Ovary (tissue), 9 donors: ENCODE data around the gene ANKK1. TPM values are rescaled to one million over a fixed set of nuclear protein-coding genes. Genes with fewer than 3 reads are reported as not detected.

Experiments used
- DNase-seq, 5 donors: peaks; one replicate each; pipeline ENCODE4 v3.0.0-alpha.2; 2019 to 2020
- H3K27ac ChIP-seq, 2 donors: fragments of 200-600 bp; one replicate each; pipeline versions ENCODE4 v1.5.1 to v1.8.0; 2019 to 2022
- H3K27me3 ChIP-seq: fragments of 200-600 bp; one replicate; pipeline ENCODE4 v1.8.0; 2022
- H3K36me3 ChIP-seq: fragments of 200-600 bp; sonication (generic); one replicate; pipeline ENCODE4 v1.5.1; 2019
- H3K4me1 ChIP-seq: one replicate; pipeline ENCODE4 v1.8.1; 2013; ENCODE audit warnings: mild to moderate bottlenecking, moderate library complexity; ENCODE audit not compliant: insufficient read depth
- H3K4me3 ChIP-seq: fragments of 200-600 bp; sonication (generic); one replicate; pipeline ENCODE4 v1.5.1; 2017
- H3K9me3 ChIP-seq, 2 donors: fragments of 200-600 bp in 1 of 2; sonication (generic) in 1 of 2; one replicate each; pipeline versions ENCODE4 v1.5.1 to v1.8.1; 2013 to 2019; ENCODE audit warnings: mild to moderate bottlenecking in 1 of 2, moderate library complexity in 1 of 2
- EP300 ChIP-seq: sonication (generic); formaldehyde crosslinking; IDR thresholded peaks from one replicate; pipeline ENCODE4 v1.6.1; 2017; ENCODE audit warnings: antibody characterized with exemption
- POLR2A ChIP-seq: fragments of 450-650 bp; IDR thresholded peaks from one replicate; pipeline ENCODE4 v1.6.1; 2017; ENCODE audit warnings: antibody characterized with exemption, mild to moderate bottlenecking, moderate library complexity
- WGBS, 3 donors: extraction: QIAGEN DNeasy Blood & Tissue Kit in 1 of 3; methylation state at CpG; one replicate each; pipeline versions ENCODE4 v1.1.5 to v1.1.7; 2013 to 2017; 5-methylcytosine and 5-hydroxymethylcytosine counted together
- intact Hi-C, 4 donors: fragments of 100-400 bp; cut with DNase I; formaldehyde crosslinking; loops; one replicate each; pipeline versions ENCODE4 v1.11.0 to v1.15.1; 2022 to 2023
- polyA plus RNA-seq, 2 donors: library from polyadenylated mRNA; stranded (reverse); fragments of 200-250 nt in 1 of 2; fragments of 350-450 nt in 1 of 2; fragmentation: Illumina TruSeq in 1 of 2; extraction: RNeasy Lipid Tissue Mini Kit (QIAGEN cat#74804) in 1 of 2; gene quantifications; one replicate each; pipeline ENCODE4 v1.2.3, GENCODE V29; 2013 to 2014
- total RNA-seq, 7 donors: library from RNA; depleted of rRNA in 2 of 7; stranded (reverse); fragments of >200 nt in 2 of 7; fragmentation: NEBNext Ultra II Directional in 3 of 7; extraction: Animal tissue kit (Norgen Biotek cat#: 25700) in 3 of 7; gene quantifications; one replicate each; pipeline versions ENCODE4 v1.1.0 to v1.2.4, GENCODE V29; 2016 to 2023
- TF ChIP-seq, protein P1 (sequence below), 3 donors: fragments of 450-650 bp in 2 of 3; fragments of 200-600 bp in 1 of 3; IDR thresholded peaks; one replicate each; pipeline versions ENCODE4 v1.5.1 to v1.8.0; 2016 to 2022; ENCODE audit warnings: antibody characterized with exemption in 3 of 3, mild to moderate bottlenecking in 1 of 3
- donor health status: DM: no; HTN: no; CAD: no; lungs with moderate emphysema.
- donor health status: DM: no; HTN: no; CAD: no.
- donor health status: Bipolar disorder and iron deficiency.
- donor health status: DM: yes; HTN: yes; CAD: no.
- donor health status: DM: no; HTN: no; CAD: no.
- donor health status: DM: yes; HTN: yes; CAD: no.

Gene ANKK1
- total and polyA plus RNA-seq, 9 donors = 0.34 to 2.4 (median 0.63) TPM; not detected in 1

DNA sequence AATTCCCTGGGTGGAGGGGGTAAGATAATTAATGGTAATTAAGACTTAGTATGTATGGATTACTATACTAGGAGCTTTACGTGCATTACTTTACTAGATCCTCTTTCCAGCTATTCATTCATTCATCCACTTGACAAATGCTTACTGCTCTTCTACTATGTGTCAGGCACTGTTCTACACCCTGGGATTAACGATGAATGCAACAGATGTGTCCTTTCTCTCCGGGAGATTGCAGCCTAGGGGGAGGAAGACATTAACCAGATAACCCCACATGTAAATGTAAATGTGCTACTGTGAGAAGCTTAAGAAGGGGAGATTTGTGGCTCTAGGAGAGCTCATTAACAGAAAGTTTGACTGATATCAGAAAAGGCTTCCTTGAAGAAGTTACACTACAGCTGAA, 1.7 kb downstream of the ANKK1 start:
- no peak overlapping the region for H3K27ac ChIP-seq
- H3K9me3 ChIP-seq = no peaks in the 10 kb centered on the region
- 29 to 32% (median 32%) methylated on average over 3 of the region's 3 CpGs for WGBS, 3 donors
- H3K4me1 ChIP-seq = peaks cover 3% of the 10 kb centered on the region
- DNase-seq = no peak
- no peak overlapping the region for H3K4me3 ChIP-seq
- H3K36me3 ChIP-seq = no peaks in the 10 kb centered on the region
- intact Hi-C loops = no loop called here
- TF ChIP-seq POLR2A = no peak
- no peak for TF ChIP-seq EP300
- TF ChIP-seq, protein P1, sequence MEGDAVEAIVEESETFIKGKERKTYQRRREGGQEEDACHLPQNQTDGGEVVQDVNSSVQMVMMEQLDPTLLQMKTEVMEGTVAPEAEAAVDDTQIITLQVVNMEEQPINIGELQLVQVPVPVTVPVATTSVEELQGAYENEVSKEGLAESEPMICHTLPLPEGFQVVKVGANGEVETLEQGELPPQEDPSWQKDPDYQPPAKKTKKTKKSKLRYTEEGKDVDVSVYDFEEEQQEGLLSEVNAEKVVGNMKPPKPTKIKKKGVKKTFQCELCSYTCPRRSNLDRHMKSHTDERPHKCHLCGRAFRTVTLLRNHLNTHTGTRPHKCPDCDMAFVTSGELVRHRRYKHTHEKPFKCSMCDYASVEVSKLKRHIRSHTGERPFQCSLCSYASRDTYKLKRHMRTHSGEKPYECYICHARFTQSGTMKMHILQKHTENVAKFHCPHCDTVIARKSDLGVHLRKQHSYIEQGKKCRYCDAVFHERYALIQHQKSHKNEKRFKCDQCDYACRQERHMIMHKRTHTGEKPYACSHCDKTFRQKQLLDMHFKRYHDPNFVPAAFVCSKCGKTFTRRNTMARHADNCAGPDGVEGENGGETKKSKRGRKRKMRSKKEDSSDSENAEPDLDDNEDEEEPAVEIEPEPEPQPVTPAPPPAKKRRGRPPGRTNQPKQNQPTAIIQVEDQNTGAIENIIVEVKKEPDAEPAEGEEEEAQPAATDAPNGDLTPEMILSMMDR (IDR thresholded peaks at IDR 0.05) = no peak
- H3K27me3 ChIP-seq = no peaks in the 10 kb centered on the region

GRCh38 chr11:113392236-113392921, 4.8 kb downstream of the ANKK1 start:
- no peak for TF ChIP-seq POLR2A
- TF ChIP-seq, protein P1 (IDR thresholded peaks at IDR 0.05) = no peak
- no peak for TF ChIP-seq EP300
- intact Hi-C loops = no loop called here
- DNase-seq = no peak
- Histone ChIP-seq H3K9me3 (no peaks in the 10 kb centered on the region), H3K27ac (no peak overlapping the region), H3K4me3 (no peak overlapping the region), H3K4me1 (peaks cover 3% of the 10 kb centered on the region), H3K36me3 (no peaks in the 10 kb centered on the region), H3K27me3 (no peaks in the 10 kb centered on the region)
- 75 to 82% (median 82%) methylated on average over 3 of the region's 3 CpGs for WGBS, 3 donors

DNA sequence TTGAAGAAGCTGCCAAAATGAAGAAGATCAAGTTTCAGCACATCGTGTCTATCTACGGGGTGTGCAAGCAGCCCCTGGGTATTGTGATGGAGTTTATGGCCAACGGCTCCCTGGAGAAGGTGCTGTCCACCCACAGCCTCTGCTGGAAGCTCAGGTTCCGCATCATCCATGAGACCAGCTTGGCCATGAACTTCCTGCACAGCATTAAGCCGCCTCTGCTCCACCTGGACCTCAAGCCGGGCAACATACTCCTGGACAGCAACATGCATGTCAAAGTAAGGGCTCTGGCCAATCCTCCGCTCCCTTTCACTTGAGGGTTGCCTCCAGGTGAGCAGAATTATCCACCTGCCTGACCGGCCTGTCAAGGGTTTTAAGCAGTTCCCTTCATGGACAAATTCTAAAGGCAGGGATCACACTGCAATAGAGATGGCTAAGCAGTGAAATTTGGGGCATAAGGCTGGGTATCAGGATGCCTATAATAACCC, 6.0 kb downstream of the ANKK1 start:
- WGBS, 3 donors = 63 to 80% (median 63%) methylated on average over 8 of the region's 8 CpGs
- no peak for TF ChIP-seq POLR2A
- TF ChIP-seq EP300 = no peak
- TF ChIP-seq, protein P1 (IDR thresholded peaks at IDR 0.05) = no peak
- Histone ChIP-seq H3K27ac (no peak overlapping the region), H3K4me3 (no peak overlapping the region), H3K9me3 (no peaks in the 10 kb centered on the region), H3K27me3 (no peaks in the 10 kb centered on the region), H3K4me1 (no peaks in the 10 kb centered on the region), H3K36me3 (no peaks in the 10 kb centered on the region)
- DNase-seq = no peak
- intact Hi-C loops = no loop called here

GRCh38 chr11:113394919-113395318, 7.3 kb downstream of the ANKK1 start:
- 93 to 95% (median 95%) methylated on average over 11 of the region's 11 CpGs for WGBS, 3 donors

More at GRCh38 chr11:113394919-113395318, 7.3 kb downstream of the ANKK1 start:
- TF ChIP-seq, protein P1 (IDR thresholded peaks at IDR 0.05) = no peak
- DNase-seq = no peak
- Histone ChIP-seq H3K27me3 (no peaks in the 10 kb centered on the region), H3K4me1 (no peaks in the 10 kb centered on the region), H3K36me3 (no peaks in the 10 kb centered on the region), H3K9me3 (no peaks in the 10 kb centered on the region), H3K4me3 (no peak overlapping the region), H3K27ac (no peak overlapping the region)
- intact Hi-C loops = no loop called here
